Natural killer cell (primary cell): ENCODE results near the gene TTC28. TPM values are rescaled to one million over a fixed set of nuclear protein-coding genes. Genes with fewer than 3 reads are reported as not detected.

ENCODE experiments used
- ATAC-seq, 3 donors: fragments of 150-1000 bp in 2 of 3; fragments of 200-7000 bp in 1 of 3; cut with Tn5 transposase; 1 replicate in 1 of 3; 2 replicates in 2 of 3; pipeline ENCODE4 v1.10.0; 2021; ENCODE audit warnings: mild to moderate bottlenecking in 2 of 3, moderate library complexity in 2 of 3
- DNase-seq, 2 donors: peaks; one replicate each; pipeline versions ENCODE4 v3.0.0 to v3.0.0-alpha.2; 2013 to 2021; ENCODE audit warnings: mixed read lengths in 1 of 2
- H3K27ac ChIP-seq: one replicate; pipeline ENCODE4 v1.5.1; 2013; ENCODE audit warnings: mild to moderate bottlenecking, low read length
- H3K27me3 ChIP-seq: one replicate; pipeline ENCODE4 v1.6.1; 2013; ENCODE audit warnings: low read length; ENCODE audit not compliant: control insufficient read depth, insufficient read depth
- H3K36me3 ChIP-seq: one replicate; pipeline ENCODE4 v1.6.1; 2013; ENCODE audit warnings: low read length; ENCODE audit not compliant: control insufficient read depth, insufficient read depth
- H3K4me1 ChIP-seq: one replicate; pipeline ENCODE4 v1.6.1; 2013; ENCODE audit warnings: low read length; ENCODE audit not compliant: control insufficient read depth, insufficient read depth
- H3K4me3 ChIP-seq: one replicate; pipeline ENCODE4 v1.5.1; 2013; ENCODE audit warnings: low read length
- H3K9me3 ChIP-seq: one replicate; pipeline ENCODE4 v1.6.1; 2013; ENCODE audit warnings: low read length; ENCODE audit not compliant: control insufficient read depth, insufficient read depth
- H3K27ac Mint-ChIP-seq, 2 donors: one replicate each; pipeline ENCODE4 v1.8.0; 2022; ENCODE audit warnings: mild to moderate bottlenecking in 2 of 2, mixed read lengths in 2 of 2, moderate library complexity in 1 of 2
- H3K27me3 Mint-ChIP-seq, 2 donors: one replicate each; pipeline ENCODE4 v1.8.0; 2022; ENCODE audit warnings: low read depth in 2 of 2, mixed read lengths in 2 of 2
- H3K36me3 Mint-ChIP-seq: one replicate; pipeline ENCODE4 v1.8.0; 2022; ENCODE audit warnings: mixed read lengths
- H3K4me1 Mint-ChIP-seq, 2 donors: one replicate each; pipeline ENCODE4 v1.8.0; 2022; ENCODE audit warnings: mixed read lengths in 2 of 2
- H3K4me3 Mint-ChIP-seq: one replicate; pipeline ENCODE4 v1.8.0; 2022; ENCODE audit warnings: mild to moderate bottlenecking, moderate library complexity, mixed read lengths
- H3K9me3 Mint-ChIP-seq, 2 donors: one replicate each; pipeline ENCODE4 v1.8.0; 2022; ENCODE audit warnings: mixed read lengths in 2 of 2
- WGBS: methylation state at CpG from one replicate; pipeline ENCODE4 v1.1.7; 2013; ENCODE audit warnings: missing lambda C conversion rate; ENCODE audit not compliant: insufficient coverage; 5-methylcytosine and 5-hydroxymethylcytosine counted together
- intact Hi-C: fragments of 100-400 bp; cut with micrococcal nuclease; formaldehyde crosslinking; loops from one replicate; pipeline ENCODE4 v1.14.2; 2022
- total RNA-seq, 4 donors: library from RNA; stranded (reverse); fragments of 120-200 nt in 1 of 4; gene quantifications; one replicate each; pipeline versions ENCODE4 v1.2.3 to v1.2.4, GENCODE V29; 2013 to 2022
- TF ChIP-seq, protein P1 (sequence below): fragments of 200-600 bp; IDR thresholded peaks from one replicate; pipeline ENCODE4 v1.8.0; 2022; ENCODE audit warnings: antibody characterized with exemption

The TTC28 gene
- total RNA-seq, 3 donors from 2014 or later (not counting 1 experiment from before 2014, with no cell fraction given), result 4.1 to 10.0 (median 8.6) TPM

DNA sequence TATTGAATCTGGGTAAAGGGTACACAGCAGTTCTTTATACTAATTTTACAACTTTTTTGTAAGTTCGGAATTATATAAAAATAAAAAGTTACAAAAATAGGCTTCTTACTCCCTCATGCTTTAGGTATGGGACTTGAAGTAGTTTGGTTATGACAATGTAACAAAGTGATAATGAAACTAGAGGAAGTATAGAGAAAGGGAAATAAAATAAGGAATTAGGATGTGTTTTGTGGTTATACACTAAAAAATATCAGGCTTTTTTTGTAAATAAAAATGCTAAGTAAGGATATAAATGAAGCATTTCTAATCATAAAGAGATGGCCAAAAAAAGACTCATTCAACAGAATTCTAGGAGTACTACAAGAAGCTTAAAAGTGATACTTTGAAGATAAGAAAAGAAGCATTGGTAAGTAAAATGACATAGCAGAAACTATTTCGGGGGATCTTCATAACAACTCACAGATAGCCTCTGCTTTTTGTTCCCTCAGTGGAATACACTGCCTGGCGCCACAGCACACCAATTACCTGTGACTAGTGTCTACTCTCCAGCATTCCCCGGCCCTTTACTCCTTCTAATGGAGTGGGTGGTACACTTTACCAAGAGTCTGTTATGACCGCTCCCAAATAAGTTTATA is 437.9 kb downstream of the TTC28 start:
- Mint-ChIP-seq H3K36me3 (no peaks in the 10 kb centered on the region), H3K4me1 (no peaks in the 10 kb centered on the region), H3K9me3 (no peaks in the 10 kb centered on the region), H3K27me3 (peaks cover 20 to 27% of the 10 kb centered on the region in 2 donors), H3K4me3 (no peak overlapping the region), H3K27ac (no peak overlapping the region)
- Histone ChIP-seq H3K4me3 (no peak overlapping the region), H3K27me3 (no peaks in the 10 kb centered on the region), H3K4me1 (no peaks in the 10 kb centered on the region), H3K9me3 (no peaks in the 10 kb centered on the region), H3K36me3 (no peaks in the 10 kb centered on the region), H3K27ac (no peak overlapping the region)
- intact Hi-C loops, result no loop called here
- 49% methylated on average over 2 of the region's 5 CpGs for WGBS
- DNase-seq, result no peak
- TF ChIP-seq, protein P1, sequence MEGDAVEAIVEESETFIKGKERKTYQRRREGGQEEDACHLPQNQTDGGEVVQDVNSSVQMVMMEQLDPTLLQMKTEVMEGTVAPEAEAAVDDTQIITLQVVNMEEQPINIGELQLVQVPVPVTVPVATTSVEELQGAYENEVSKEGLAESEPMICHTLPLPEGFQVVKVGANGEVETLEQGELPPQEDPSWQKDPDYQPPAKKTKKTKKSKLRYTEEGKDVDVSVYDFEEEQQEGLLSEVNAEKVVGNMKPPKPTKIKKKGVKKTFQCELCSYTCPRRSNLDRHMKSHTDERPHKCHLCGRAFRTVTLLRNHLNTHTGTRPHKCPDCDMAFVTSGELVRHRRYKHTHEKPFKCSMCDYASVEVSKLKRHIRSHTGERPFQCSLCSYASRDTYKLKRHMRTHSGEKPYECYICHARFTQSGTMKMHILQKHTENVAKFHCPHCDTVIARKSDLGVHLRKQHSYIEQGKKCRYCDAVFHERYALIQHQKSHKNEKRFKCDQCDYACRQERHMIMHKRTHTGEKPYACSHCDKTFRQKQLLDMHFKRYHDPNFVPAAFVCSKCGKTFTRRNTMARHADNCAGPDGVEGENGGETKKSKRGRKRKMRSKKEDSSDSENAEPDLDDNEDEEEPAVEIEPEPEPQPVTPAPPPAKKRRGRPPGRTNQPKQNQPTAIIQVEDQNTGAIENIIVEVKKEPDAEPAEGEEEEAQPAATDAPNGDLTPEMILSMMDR, result no peak
- ATAC-seq, result no peak

DNA sequence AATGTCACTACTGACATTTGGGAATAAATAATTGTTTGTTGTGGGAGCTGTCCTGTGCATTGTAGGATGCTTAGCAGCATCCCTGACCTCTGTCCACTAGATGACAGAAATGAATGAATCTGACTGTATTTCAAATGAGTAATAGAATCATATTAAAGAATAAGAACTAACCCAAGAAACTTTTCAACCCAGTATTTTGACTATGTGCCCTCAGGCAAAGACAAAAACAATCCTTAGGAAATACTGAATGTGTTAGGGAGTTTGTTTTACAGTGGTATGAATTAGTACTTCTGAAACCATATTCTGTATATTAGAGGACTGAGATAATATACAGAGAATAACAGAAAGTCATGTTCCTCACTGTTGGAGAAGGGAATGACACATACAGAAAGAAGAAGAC is 439.7 kb downstream of the TTC28 start:
- H3K9me3 ChIP-seq, result no peaks in the 10 kb centered on the region
- no peaks in the 10 kb centered on the region for H3K27me3 ChIP-seq
- no peaks in the 10 kb centered on the region for H3K9me3 Mint-ChIP-seq

DNA sequence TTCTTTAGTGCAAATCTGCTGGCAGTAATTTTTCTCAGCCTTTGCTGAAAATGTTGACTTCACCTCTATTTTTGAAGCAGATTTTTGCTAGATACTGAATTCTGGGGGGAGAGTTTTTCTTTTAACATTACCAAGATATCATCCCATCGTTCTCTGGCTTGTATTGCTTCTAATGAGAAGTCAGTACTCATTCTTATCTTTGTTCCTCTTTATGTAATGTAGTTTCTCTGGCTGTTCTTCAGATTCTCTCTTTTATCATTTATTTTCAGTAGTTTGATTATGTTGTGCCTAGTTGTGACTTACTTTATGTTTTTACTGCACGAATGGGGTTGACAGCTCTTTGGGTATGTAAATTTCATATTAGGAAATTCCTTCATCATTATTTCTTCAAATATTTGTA is 441.9 kb downstream of the TTC28 start:
- Mint-ChIP-seq H3K27me3 (peaks cover 16% of the 10 kb centered on the region in 2 donors), H3K36me3 (no peaks in the 10 kb centered on the region), H3K4me3 (no peak overlapping the region), H3K4me1 (no peaks in the 10 kb centered on the region), H3K9me3 (no peaks in the 10 kb centered on the region), H3K27ac (no peak overlapping the region)
- H3K36me3 ChIP-seq, result no peaks in the 10 kb centered on the region
- H3K4me3 ChIP-seq, result no peak overlapping the region
- no peak overlapping the region for H3K27ac ChIP-seq
- no peaks in the 10 kb centered on the region for H3K27me3 ChIP-seq
- TF ChIP-seq, protein P1, result no peak
- no peak for DNase-seq
- H3K4me1 ChIP-seq, result no peaks in the 10 kb centered on the region
- intact Hi-C loops, result no loop called here
- H3K9me3 ChIP-seq, result no peaks in the 10 kb centered on the region
- no CpG with 5 or more reads among the region's 2 CpGs for WGBS
- ATAC-seq, result no peak

More for the DNA sequence above, 439.7 kb downstream of the TTC28 start:
- Histone ChIP-seq H3K36me3 (no peaks in the 10 kb centered on the region), H3K4me3 (no peak overlapping the region), H3K4me1 (no peaks in the 10 kb centered on the region), H3K27ac (no peak overlapping the region)
- H3K4me1 Mint-ChIP-seq, result no peaks in the 10 kb centered on the region
- no peak for ATAC-seq
- H3K36me3 Mint-ChIP-seq, result no peaks in the 10 kb centered on the region
- H3K27me3 Mint-ChIP-seq, result peaks cover 22 to 23% of the 10 kb centered on the region in 2 donors
- intact Hi-C loops, result no loop called here
- DNase-seq, result no peak
- TF ChIP-seq, protein P1, result no peak
- H3K27ac Mint-ChIP-seq, result no peak overlapping the region
- no peak overlapping the region for H3K4me3 Mint-ChIP-seq

DNA sequence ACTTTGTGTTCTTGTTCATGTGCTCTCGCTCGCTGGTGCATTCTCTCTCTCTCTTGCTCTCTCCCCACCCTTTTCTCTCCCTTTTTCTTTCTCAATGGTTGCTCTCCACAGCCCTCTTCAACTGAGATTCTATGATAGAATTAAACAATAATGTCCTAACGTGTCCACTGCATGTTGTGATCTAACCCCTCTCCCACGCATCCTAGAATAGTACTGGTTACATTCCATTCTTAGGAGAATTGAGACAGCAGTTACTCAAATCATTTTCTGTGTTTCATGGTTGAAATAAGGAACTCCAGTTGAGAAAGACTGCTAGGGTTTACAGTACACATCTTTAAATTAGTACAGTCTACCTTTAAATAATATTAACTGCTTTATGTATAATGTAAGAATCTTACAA is 442.5 kb downstream of the TTC28 start:
- Mint-ChIP-seq H3K9me3 (no peaks in the 10 kb centered on the region), H3K36me3 (no peaks in the 10 kb centered on the region), H3K27me3 (peaks cover 16% of the 10 kb centered on the region in 2 donors), H3K4me3 (no peak overlapping the region), H3K27ac (no peak overlapping the region), H3K4me1 (no peaks in the 10 kb centered on the region)
- no peaks in the 10 kb centered on the region for H3K36me3 ChIP-seq
- intact Hi-C loops, result no loop called here
- no peak for ATAC-seq
- TF ChIP-seq, protein P1, result no peak
- H3K9me3 ChIP-seq, result no peaks in the 10 kb centered on the region
- H3K27me3 ChIP-seq, result no peaks in the 10 kb centered on the region
- H3K27ac ChIP-seq, result no peak overlapping the region
- H3K4me3 ChIP-seq, result no peak overlapping the region
- H3K4me1 ChIP-seq, result no peaks in the 10 kb centered on the region
- 87% methylated on average over 3 of the region's 4 CpGs for WGBS
- DNase-seq, result no peak
